ENCODE results near the gene FBRSL1.

FBRSL1 gene

GRCh38 chr12:132513458-132514135 lies 23.6 kb downstream of the FBRSL1 start:
- DNase-seq = no peak

DNA sequence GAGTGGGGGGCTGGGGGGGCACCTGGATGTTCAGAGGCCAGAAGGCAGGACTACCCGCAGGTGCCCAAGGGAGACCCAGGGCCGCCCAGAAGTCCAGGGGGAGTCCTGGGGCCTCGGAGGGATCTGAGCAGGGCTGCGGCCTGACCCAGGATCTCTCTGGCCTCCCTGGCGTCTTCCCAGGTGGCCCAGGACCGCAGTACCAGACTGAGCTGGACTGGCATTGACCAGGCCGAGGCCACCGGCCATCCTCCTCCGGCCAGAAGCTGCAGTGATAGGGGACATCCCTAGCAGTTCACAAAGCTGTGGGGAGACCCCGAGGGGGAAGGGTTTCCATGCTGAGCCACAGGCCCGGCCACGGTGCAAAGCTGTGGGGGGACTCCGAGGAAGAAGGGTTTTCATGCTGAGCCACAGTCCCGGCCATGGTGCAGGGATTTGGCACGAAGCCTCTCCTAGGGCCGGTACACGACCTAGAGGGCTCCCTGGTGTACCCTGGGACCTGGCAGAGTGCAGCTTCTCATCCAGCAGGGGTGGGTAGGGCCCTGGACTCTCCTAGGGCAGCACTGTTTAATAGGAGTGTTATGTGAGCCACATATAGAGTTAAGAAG lies 24.4 kb downstream of the FBRSL1 start:
- DNase-seq = no peak

GRCh38 chr12:132514838-132515237 lies 24.9 kb downstream of the FBRSL1 start:
- DNase-seq = no peak

GRCh38 chr12:132516095-132517012 lies 26.4 kb downstream of the FBRSL1 start:
- no peak for DNase-seq

DNA sequence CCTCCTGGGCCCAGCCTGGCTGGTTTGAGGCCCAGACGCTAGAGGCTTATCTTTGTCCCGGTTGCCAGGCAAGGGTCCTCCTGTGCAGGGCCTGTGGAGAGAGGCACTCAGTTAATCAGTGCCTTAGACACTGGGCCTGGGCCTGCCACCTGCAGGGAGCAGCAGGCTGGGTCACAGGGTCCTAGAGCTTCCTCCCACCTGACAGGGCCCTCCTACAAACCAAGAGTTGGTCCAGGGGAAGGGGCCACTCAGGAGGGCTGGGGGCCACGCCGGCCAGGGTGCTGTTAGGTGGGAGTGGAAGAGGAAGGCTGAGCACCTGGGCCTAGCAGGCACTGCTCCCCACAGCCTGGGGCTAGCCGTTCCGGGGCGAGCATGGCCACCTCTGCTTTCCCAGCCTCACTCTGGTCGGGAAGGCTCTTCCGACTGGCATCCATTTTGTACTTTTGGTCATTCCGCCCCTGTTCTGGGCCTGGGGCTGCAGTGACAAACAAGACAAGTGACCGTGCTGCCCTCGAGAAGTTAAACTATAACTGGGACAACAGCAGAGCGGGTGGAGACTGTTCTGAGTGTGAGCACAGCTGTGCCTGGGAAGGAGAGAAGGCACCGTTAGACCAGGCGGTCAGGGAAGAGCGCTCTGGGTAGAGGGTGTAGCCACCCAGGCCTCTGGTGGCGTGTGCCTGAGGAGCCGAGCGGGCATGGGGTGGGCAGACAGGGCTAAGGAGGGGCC lies 27.2 kb downstream of the FBRSL1 start:
- no peak for DNase-seq

DNA sequence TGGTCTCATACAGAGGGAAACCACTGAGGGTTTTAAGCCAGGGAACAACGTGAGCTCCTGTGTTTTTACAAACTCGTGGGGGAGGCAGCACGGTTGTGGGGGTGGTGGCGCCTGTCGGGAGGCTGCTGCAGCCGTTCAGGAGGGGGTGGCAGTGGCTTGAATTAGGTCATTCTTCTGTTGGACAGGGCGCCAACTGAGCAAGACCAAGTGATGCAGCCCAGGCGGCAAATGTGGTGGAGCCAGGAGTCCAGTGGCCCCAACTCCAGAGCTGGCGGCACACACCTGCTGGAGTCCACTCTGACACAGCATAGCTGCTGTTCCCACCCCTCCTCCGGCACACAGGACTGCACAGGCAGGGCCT lies 27.8 kb downstream of the FBRSL1 start:
- no peak for DNase-seq

DNA sequence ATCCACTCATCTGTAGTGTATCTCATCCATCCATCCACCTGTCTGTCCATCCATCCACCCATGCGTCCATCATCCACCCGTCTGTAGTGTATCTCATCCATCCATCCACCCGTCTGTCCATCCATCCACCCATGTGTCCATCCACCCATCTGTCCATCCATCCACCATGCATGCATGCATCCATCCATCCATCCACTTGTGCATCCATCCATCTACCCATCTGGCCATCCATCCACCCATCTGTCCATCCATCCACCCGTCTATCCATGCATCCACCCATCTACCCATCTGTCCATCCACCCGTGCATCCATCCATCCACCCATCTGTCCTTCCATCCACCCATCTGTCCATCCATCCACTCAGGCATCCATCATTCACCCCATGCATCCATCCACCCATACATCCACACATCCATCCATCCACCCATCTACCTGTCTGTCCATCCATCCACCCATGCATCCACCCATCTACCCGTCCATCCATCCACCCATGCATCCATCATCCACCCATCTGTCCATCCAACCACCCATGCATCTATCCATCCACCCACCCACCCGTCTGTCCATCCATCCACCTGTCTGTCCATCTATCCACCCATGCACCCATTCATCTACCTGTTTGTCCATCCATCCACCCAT lies 28.5 kb downstream of the FBRSL1 start:
- DNase-seq = no peak

- DNase-seq = no peak
These were observed 30.7 kb downstream of the FBRSL1 start for GRCh38 chr12:132520421-132521199.

DNA sequence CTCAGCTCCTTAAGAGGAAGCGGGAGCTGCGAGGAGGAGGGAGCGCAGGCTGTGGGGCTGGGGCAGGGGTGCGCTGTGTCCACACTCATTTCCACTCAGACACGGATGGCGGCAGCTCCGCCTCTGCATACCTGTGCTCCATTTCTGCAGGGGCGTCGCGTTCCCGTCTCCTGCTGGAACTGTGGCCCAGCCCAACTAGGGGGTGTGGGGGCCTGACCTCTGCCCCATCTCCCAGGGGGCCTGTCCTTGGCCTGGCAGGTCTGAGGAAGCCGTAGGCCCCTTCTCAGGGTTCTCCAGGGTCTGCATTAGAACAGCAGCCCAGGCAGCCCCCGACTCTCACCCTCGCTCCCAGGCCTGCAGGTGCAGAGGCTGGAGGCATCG lies 31.2 kb downstream of the FBRSL1 start:
- no peak for DNase-seq

DNA sequence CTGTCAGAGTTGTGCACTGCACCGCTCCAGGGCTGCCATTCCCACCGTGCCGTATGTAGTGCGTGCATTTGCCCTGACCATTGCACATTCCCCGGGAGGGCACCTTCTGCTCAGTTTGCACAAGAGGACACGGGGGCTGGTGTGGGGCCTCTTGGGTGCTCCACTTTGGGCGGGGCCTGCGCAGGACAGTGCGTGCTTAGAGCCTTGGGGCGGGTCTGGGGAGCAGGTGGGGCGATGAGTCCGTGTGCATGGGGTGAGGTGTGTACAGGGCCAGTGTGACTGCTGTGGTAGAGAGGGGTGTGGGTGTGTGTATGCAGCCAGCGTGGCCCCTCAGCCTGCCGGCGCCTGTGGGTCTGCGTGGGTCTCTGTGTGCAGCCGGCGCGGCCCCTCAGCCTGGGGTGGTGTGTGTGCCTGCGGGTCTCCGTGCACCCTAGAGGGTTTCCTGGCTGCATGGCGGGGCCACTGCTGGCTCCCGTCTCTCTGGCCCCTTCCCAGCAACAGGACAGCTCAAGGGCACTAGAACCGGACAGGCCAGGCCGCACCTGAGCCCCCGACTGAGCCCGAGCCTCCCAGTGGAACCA lies 31.9 kb downstream of the FBRSL1 start:
- no peak for DNase-seq

DNA sequence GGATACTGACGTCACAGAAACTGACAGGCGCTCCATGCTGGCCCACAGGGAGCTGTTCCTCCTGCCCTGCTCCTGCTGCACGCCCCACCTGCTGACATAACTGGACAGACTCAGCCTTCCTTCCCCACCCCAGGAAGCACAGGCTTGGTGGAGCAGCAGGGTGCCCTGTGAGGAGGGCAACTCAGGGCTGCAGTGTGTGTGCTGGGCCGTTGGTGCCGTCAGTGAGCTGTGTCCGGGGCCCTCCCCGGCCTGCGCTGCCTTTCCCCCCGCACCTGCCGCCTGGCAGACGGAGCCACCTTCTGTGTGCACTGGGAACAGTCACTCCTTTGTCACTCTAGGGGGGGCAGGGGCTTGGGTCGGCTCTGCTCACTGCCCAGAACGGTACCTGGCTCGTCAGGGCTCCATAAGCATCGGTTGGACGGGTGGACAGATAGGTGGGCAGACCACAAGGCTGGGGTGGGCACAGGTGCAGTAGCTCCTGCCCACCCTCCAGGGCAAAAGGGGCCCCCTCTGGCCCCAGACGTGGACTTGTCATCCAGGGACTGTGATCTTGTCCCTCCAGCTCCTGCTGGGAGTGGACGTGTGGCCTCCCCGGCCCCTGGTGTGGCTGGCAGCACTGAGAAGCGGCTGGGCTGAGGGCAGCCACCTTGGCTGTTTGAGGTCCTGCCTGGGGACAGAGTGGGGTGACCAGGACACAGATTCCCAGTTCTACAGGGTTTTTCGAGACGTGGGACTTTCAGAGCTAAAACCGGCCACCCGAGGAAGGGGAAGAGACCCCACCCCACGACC lies 32.8 kb downstream of the FBRSL1 start:
- DNase-seq = no peak

DNA sequence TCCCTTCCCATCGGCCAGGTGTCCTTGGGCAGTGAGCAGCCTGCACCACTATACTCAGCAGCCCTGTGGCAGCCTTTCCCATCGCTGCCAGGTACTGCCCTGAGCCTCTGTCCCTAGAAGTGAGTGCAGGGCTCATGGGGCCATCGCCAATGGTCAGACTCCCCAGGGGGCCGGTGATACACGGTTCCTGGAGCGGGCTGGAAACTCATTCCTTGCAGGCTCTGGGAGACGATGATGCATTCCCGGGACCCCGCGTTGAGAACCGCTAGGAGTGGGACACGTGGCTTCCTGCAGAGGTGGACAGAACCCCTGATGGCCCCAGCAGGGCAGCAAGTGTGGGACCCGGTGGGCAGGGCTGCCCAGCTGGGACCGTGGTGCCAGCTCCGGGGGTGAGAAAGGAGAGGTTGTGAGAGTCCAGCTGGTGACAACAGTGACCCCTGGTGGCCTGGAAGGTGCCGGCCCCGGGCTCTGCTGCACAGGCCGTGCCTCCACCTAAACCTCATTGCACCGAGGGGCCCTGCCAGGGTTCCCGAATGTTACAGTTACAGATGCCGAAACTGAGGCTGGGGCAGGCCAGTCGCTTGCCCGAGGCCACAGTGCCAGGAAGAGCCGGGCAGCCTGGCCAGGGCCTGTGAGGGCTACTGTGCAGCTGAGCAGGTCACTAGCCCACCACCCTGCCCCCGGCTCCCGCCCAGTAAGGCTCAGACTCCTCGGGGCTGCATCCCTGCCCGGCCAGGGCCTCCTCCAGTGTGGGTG lies 33.8 kb downstream of the FBRSL1 start:
- DNase-seq = peak; percentile 79

DNA sequence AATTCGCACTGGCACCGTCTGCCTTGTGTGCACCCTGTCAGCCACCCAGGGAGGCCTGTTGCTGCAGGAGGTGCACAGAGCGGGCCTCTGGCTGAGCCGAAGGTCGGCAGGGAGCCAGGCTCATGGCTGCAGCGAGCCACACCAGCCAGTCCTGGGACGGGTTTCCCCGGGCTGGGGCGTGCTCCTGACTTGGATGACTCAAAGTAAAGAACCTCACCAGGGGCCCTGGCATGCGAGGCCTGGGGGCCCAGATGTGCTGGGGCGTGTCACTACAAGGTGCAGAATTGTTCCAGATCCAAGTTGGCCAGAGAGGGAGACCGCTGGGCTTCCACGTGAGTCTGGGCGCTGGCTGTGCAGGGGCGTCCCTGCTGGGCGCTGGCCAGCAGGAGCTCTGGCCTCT lies 34.5 kb downstream of the FBRSL1 start:
- DNase-seq = no peak

DNA sequence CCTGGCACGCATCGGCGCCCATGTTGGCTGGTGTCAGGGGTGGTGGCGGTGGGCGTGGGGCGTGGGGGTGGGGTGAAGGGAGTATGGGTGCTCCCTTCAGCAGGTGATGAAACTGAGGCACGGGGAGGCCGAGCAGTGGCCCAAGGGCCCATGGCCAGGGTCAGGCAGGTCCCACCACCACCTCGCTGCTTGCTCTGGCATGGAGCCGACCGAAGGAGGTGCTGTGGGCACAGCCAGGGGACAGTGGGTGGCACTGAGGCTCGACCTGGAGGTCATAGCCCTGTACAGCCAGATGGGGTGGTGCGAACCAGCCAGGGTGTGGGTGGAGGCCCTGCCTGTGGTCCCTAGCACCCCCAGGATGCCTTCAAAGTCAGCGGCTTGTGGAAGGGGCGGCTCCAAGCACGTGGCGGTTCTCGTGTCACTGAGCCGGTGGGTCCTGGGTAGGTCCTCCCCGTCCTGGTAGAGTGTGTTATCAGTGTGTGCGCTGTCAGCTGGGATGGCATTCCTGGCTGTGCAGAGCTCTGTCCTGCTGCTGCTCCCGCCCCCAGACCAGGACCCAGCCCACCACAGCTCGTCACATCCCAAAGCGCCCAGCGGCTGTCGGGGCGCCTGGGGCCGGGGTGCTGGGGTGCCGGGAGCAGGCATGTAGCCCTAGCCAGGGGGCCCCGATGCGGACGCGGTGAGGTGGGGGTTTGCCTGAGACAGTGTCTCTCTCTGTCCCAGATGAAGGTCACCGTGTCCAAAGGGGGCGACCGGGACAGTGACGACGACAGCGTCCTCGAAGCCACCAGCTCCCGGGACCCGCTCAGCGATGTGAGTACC lies 35.3 kb downstream of the FBRSL1 start:
- no peak for DNase-seq

DNA sequence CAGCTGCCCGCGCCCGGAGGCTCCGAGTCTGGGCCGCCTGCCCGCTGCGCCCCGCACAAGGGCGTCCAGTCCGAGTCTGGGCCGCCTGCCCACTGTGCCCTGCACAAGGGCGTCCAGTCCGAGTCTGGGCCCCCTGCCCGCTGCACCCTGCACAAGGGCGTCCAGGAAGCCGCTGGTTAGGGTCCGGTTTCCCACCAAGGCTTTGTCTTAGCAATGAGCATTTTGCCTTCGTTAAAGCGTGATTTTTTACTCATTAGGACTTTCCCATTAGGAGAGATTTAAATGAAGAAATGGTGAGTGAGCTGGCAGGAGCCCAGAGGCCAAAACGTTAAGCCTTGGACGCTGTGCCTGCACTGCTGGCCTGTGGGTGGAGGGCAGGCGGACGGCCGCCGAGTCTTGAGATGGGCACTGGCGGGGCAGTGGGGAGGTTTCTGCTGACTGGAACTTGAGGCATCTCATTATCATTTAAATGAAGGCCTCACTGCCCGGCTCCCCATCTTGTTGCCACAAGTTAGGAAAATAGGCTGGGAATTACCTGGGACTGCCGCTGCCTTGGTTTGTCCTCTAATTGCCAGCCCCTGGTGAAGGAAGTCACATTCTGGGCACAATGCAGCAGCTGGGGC lies 36.0 kb downstream of the FBRSL1 start:
- no peak for DNase-seq

- no peak for DNase-seq
These were observed 37.4 kb downstream of the FBRSL1 start for GRCh38 chr12:132527186-132527882.

GRCh38 chr12:132527883-132528264 lies 37.9 kb downstream of the FBRSL1 start:
- DNase-seq = no peak

GRCh38 chr12:132528564-132529106 lies 38.7 kb downstream of the FBRSL1 start:
- DNase-seq = no peak

Data from activated CD8-positive, alpha-beta memory T cell treated with anti-CD3 and anti-CD28 coated beads, Interleukin-2, amount 50 U/mL, for 4 hours (primary cell).